ENCODE results near the gene HOMER3.
"Not testable (repeated sequence)": the region's sequence is repeated elsewhere in the genome, so short reads cannot be mapped to it uniquely, and the experiment has no call there.

HOMER3 gene

DNA sequence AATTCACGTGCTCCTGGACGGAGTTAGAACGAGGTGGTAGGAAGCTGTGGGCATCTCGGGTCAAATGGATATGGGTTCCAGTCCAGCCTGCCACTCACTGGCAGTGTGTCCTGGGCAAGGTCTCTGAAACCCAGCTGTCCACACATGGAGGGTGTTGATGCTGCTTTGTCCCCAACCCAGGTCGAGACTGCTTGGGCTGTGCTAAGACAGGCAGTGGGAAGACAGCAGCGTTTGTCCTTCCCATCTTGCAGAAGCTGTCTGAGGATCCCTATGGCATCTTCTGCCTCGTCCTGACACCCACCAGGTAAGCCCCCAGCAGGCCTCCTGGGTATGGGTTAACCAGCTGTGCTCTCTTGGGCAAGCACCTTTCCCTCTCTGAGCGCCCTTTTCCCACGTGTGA is 20.6 kb downstream of the HOMER3 start:
- H3K36me3 ChIP-seq (ENCODE audit: control insufficient read depth, insufficient read depth, low read length, severe bottlenecking): peaks cover 42% of the 10 kb centered on the region
- peaks cover 20% of the 10 kb centered on the region for H3K4me1 ChIP-seq (ENCODE audit: control insufficient read depth, insufficient read depth, low read length)
- peak overlapping the region; percentile 96 for H3K9ac ChIP-seq (ENCODE audit: low read length)
- H3K4me3 ChIP-seq (ENCODE audit: low read length): peak overlapping the region; percentile 98
- no peaks in the 10 kb centered on the region for H3K27me3 ChIP-seq (replicated peaks; ENCODE audit: control insufficient read depth, insufficient read depth, low read length)
- no peak for DNase-seq (ENCODE audit: low read depth)
- no peaks in the 10 kb centered on the region for H3K9me3 ChIP-seq (ENCODE audit: control insufficient read depth, low read length)

DNA sequence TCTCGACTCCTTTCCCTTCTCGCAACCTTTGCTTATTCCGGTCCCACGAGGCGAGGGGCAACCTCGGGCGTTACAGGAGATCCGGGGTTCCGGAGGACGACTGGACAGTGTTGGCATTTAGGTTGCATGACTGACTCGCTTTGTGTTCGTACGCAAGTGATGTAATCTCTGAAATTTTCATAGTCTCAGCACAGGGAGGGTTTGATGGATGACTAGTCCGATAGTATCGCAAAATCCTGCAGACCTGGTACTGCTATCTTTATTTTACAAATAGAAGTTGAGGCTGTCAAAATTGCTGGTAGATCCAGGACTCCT is 21.2 kb downstream of the HOMER3 start:
- Histone ChIP-seq H3K36me3 (ENCODE audit: control insufficient read depth, insufficient read depth, low read length, severe bottlenecking) (peaks cover 43% of the 10 kb centered on the region), H3K4me1 (ENCODE audit: control insufficient read depth, insufficient read depth, low read length) (peaks cover 20% of the 10 kb centered on the region), H3K9me3 (ENCODE audit: control insufficient read depth, low read length) (no peaks in the 10 kb centered on the region), H3K4me3 (ENCODE audit: low read length) (peak overlapping the region; percentile 98), H3K27me3 (replicated peaks; ENCODE audit: control insufficient read depth, insufficient read depth, low read length) (no peaks in the 10 kb centered on the region), H3K9ac (ENCODE audit: low read length) (peak overlapping the region; percentile 96)
- DNase-seq (ENCODE audit: low read depth): no peak

GRCh38 chr19:18919086-18919899 is 21.7 kb downstream of the HOMER3 start, which contains the start of the genes COPE and DDX49:
Gene COPE (minus strand): TSS chr19:18919387. CDS start chr19:18919348, 39 bp downstream.
Gene DDX49 (plus strand): TSS chr19:18919715. CDS start chr19:18919742, 27 bp downstream.
- H3K9ac ChIP-seq (ENCODE audit: low read length): peak within 1 kb of the TSS; percentile 96
- peak; percentile 100 for DNase-seq (ENCODE audit: low read depth)

GRCh38 chr19:18917593-18917992 is 23.4 kb downstream of the HOMER3 start:
- not testable (repeated sequence) for H3K27me3 ChIP-seq (replicated peaks; ENCODE audit: control insufficient read depth, insufficient read depth, low read length); H3K9me3 ChIP-seq (ENCODE audit: control insufficient read depth, low read length); H3K9ac ChIP-seq (ENCODE audit: low read length); DNase-seq (ENCODE audit: low read depth)
- Histone ChIP-seq H3K36me3 (ENCODE audit: control insufficient read depth, insufficient read depth, low read length, severe bottlenecking) (peaks cover 30% of the 10 kb centered on the region), H3K4me3 (ENCODE audit: low read length) (peak overlapping the region; percentile 98), H3K4me1 (ENCODE audit: control insufficient read depth, insufficient read depth, low read length) (peaks cover 20% of the 10 kb centered on the region)

More at GRCh38 chr19:18919086-18919899, 21.7 kb downstream of the HOMER3 start, which contains the start of the genes COPE and DDX49:
- no peaks in the 10 kb centered on the region for H3K9me3 ChIP-seq (ENCODE audit: control insufficient read depth, low read length)
- H3K36me3 ChIP-seq (ENCODE audit: control insufficient read depth, insufficient read depth, low read length, severe bottlenecking): peaks cover 38% of the 10 kb centered on the region
- H3K27me3 ChIP-seq (replicated peaks; ENCODE audit: control insufficient read depth, insufficient read depth, low read length): no peaks in the 10 kb centered on the region
- H3K4me1 ChIP-seq (ENCODE audit: control insufficient read depth, insufficient read depth, low read length): peaks cover 20% of the 10 kb centered on the region
- H3K4me3 ChIP-seq (ENCODE audit: low read length): peak within 1 kb of the TSS; percentile 98

DNA sequence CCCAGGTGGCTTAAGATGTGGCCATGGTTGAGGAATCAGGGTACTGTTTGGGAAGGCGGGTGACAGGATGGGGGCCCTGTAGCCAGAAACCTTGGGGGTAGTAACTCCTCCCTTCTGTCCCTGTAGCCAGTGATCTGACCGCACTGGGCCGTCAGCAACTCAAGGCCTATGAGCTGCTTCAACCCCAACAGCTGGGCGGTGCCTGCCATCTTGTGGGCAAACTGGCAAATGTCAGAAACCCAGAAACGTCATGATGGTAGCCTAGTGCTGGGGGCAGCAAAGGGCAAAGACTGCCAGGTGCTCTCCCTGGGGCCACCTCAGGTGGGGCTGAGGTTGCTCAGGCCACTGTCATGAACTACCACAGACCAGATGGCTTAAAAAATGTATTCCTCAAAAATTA is 25.4 kb downstream of the HOMER3 start:
- peak; percentile 35 for DNase-seq (ENCODE audit: low read depth)
- Histone ChIP-seq H3K9ac (ENCODE audit: low read length) (peak overlapping the region; percentile 34), H3K4me1 (ENCODE audit: control insufficient read depth, insufficient read depth, low read length) (peaks cover 14% of the 10 kb centered on the region), H3K4me3 (ENCODE audit: low read length) (no peak overlapping the region), H3K27me3 (replicated peaks; ENCODE audit: control insufficient read depth, insufficient read depth, low read length) (no peaks in the 10 kb centered on the region), H3K9me3 (ENCODE audit: control insufficient read depth, low read length) (no peaks in the 10 kb centered on the region), H3K36me3 (ENCODE audit: control insufficient read depth, insufficient read depth, low read length, severe bottlenecking) (peaks cover 23% of the 10 kb centered on the region)

DNA sequence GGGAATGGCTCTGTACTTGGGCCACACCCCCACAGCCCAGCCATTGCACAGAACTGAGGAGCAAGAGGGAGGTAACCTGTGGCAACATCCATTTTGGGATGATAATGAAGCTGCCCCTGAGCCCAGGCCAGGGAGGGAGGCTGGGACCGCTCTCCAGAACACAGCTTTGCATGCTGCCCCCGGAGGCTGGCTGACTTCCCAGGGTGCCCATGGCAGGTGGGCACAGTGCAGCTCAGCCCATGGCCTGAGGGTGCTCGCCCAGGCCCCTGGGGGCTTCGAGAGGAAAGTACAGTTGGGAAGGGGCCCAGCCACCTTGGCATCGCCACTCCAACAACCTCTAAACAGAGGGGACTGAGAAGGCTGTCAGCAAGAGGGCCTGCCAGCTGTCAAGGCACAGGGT is 27.6 kb downstream of the HOMER3 start:
- DNase-seq (ENCODE audit: low read depth): no peak
- Histone ChIP-seq H3K27me3 (replicated peaks; ENCODE audit: control insufficient read depth, insufficient read depth, low read length) (no peaks in the 10 kb centered on the region), H3K4me1 (ENCODE audit: control insufficient read depth, insufficient read depth, low read length) (peaks cover 8% of the 10 kb centered on the region), H3K4me3 (ENCODE audit: low read length) (no peak overlapping the region), H3K9ac (ENCODE audit: low read length) (no peak overlapping the region), H3K36me3 (ENCODE audit: control insufficient read depth, insufficient read depth, low read length, severe bottlenecking) (peaks cover 38% of the 10 kb centered on the region), H3K9me3 (ENCODE audit: control insufficient read depth, low read length) (no peaks in the 10 kb centered on the region)

DNA sequence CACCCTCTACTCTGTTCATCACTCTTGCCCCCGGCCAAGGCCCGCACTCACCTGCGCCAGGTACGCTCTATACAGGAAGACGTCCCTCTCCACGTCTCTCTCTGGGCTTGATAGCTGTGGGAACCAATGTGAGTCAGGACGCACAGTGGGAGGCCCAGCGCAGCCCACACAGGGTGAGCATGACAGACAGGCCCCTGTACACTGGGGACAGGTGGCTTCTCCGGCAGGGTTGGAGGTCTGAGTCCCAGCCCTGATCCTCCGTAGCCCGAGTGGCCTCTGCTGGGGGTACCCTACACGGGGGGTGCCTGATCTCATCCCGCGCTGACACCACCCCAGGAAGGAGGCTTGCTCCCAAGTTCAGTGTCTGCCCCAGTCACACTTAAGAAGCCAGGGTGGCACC is 28.1 kb downstream of the HOMER3 start:
- Histone ChIP-seq H3K27me3 (replicated peaks; ENCODE audit: control insufficient read depth, insufficient read depth, low read length) (no peaks in the 10 kb centered on the region), H3K36me3 (ENCODE audit: control insufficient read depth, insufficient read depth, low read length, severe bottlenecking) (peaks cover 40% of the 10 kb centered on the region), H3K9me3 (ENCODE audit: control insufficient read depth, low read length) (no peaks in the 10 kb centered on the region), H3K4me3 (ENCODE audit: low read length) (no peak overlapping the region), H3K9ac (ENCODE audit: low read length) (no peak overlapping the region), H3K4me1 (ENCODE audit: control insufficient read depth, insufficient read depth, low read length) (peaks cover 5% of the 10 kb centered on the region)
- DNase-seq (ENCODE audit: low read depth): no peak

- Histone ChIP-seq H3K4me1 (ENCODE audit: control insufficient read depth, insufficient read depth, low read length) (no peaks in the 10 kb centered on the region), H3K9ac (ENCODE audit: low read length) (no peak overlapping the region), H3K27me3 (replicated peaks; ENCODE audit: control insufficient read depth, insufficient read depth, low read length) (no peaks in the 10 kb centered on the region), H3K4me3 (ENCODE audit: low read length) (no peak overlapping the region), H3K36me3 (ENCODE audit: control insufficient read depth, insufficient read depth, low read length, severe bottlenecking) (peaks cover 60% of the 10 kb centered on the region), H3K9me3 (ENCODE audit: control insufficient read depth, low read length) (no peaks in the 10 kb centered on the region)
- no peak for DNase-seq (ENCODE audit: low read depth)
Measured at GRCh38 chr19:18910801-18911436, 30.1 kb downstream of the HOMER3 start.

DNA sequence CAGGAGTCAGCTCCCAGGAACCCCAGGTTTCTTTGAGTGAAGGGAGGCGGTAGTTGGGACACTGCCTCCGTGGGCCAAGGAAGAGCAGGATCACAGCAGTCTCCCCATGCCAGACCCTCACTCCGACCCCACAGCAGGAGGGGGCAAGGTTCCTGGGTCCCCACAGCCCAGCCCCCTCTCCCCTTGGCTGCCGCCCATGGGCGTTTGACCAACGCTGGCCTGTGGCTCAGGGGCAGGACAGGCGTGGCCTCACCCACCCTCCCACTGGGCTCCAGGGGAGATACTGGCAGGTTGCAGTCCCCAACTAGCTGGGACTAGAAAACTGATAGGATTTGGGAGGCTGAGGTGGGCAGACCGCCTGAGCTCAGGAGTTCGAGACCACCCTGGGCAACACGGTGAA is 31.0 kb downstream of the HOMER3 start:
- Histone ChIP-seq H3K27me3 (replicated peaks; ENCODE audit: control insufficient read depth, insufficient read depth, low read length) (no peaks in the 10 kb centered on the region), H3K9me3 (ENCODE audit: control insufficient read depth, low read length) (no peaks in the 10 kb centered on the region), H3K36me3 (ENCODE audit: control insufficient read depth, insufficient read depth, low read length, severe bottlenecking) (peaks cover 63% of the 10 kb centered on the region), H3K9ac (ENCODE audit: low read length) (no peak overlapping the region), H3K4me3 (ENCODE audit: low read length) (no peak overlapping the region), H3K4me1 (ENCODE audit: control insufficient read depth, insufficient read depth, low read length) (no peaks in the 10 kb centered on the region)
- no peak for DNase-seq (ENCODE audit: low read depth)

DNA sequence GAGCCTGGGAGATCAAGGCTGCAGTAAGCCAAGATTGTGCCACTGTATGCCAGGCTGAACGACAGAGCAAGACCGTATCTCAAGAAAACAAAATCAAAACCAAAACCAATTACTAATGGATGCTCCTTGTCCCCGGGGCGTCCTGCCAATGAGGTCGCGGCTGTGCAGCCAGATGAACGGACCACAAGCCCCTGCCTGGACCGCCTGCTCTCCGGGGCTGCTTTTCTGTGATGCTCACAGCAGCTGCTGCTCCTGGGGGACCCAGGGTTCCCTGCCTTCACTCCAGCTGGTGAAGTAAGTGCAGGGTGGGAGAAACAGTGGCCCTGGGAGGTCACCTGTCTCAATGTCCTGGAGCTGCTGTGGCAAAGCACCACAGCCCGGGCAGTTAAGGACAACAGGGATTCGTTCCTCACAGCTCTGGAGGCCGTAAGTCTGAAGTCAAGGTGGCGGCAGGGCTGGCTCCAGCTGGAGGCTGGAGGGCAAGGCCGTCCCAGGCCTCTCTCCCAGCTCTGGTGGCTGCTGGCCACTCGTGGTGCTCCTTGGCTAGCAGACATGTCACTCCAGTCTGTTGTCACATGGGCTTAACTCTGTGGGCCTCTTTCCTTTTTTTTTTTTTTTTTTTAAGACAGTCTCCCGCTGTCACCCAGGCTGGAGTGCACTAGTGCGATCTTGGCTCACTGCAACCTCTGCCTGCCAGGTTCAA is 31.9 kb downstream of the HOMER3 start:
- no peak for DNase-seq (ENCODE audit: low read depth)
- Histone ChIP-seq H3K4me1 (ENCODE audit: control insufficient read depth, insufficient read depth, low read length) (no peaks in the 10 kb centered on the region), H3K27me3 (replicated peaks; ENCODE audit: control insufficient read depth, insufficient read depth, low read length) (no peaks in the 10 kb centered on the region), H3K4me3 (ENCODE audit: low read length) (no peak overlapping the region), H3K9ac (ENCODE audit: low read length) (no peak overlapping the region), H3K9me3 (ENCODE audit: control insufficient read depth, low read length) (no peaks in the 10 kb centered on the region), H3K36me3 (ENCODE audit: control insufficient read depth, insufficient read depth, low read length, severe bottlenecking) (peaks cover 62% of the 10 kb centered on the region)
